ENCODE results near the gene TTC27. TPM values are rescaled to one million over a fixed set of nuclear protein-coding genes. Genes with fewer than 3 reads are reported as not detected.

TTC27 gene
- total RNA-seq, 2 donors from 2014 or later, result 16.4 to 20.3 TPM

DNA sequence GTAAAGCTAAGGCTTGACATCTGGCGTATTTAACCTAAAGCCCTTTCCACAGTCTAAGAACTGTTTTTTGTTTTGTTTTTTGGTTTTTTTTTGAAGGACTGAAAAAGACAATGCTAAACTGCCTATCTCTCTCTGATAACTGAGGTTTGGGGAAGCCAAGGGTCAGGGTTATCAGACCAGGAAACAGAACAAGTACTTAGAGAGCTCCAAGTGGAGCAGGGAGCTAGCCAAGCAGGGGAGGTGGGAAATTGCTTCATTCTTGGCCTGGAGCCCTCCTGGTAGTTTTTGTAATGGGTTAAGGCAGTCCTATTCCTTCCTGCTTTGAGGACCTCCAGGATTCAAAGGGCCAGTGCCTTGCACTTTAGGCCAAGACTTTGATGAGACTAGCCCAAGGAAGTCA, 164.6 kb downstream of the TTC27 start:
- peak; percentile 58 for DNase-seq
- peaks cover 11% of the 10 kb centered on the region for H3K27me3 Mint-ChIP-seq (ENCODE audit: insufficient read depth)
- H3K27ac Mint-ChIP-seq, result no peak overlapping the region
- H3K4me1 Mint-ChIP-seq, result peaks cover 20% of the 10 kb centered on the region
- Histone ChIP-seq H3K27ac (ENCODE audit: low read depth, low read length) (no peak overlapping the region), H3K4me3 (ENCODE audit: low read length) (peak overlapping the region; percentile 19), H3K9ac (ENCODE audit: extremely low read depth, low read length, poor library complexity, severe bottlenecking) (no peak overlapping the region), H3K9me3 (ENCODE audit: control insufficient read depth, low read length) (peaks cover 5% of the 10 kb centered on the region), H3K4me1 (ENCODE audit: control insufficient read depth, insufficient read depth, low read length) (peaks cover 13% of the 10 kb centered on the region), H3K27me3 (ENCODE audit: control insufficient read depth, insufficient read depth, low read length, poor library complexity, severe bottlenecking) (peaks cover 38% of the 10 kb centered on the region), H3K36me3 (ENCODE audit: control insufficient read depth, insufficient read depth, low read length) (no peaks in the 10 kb centered on the region)
- no peaks in the 10 kb centered on the region for H3K36me3 Mint-ChIP-seq (ENCODE audit: low read depth)
- 100% methylated on average over 1 of the region's 1 CpG; no CpG with 5 or more reads in 1 of the 2 experiments for WGBS, 2 experiments (ENCODE audit: insufficient coverage in 1 of 2, insufficient read length in 1 of 2)
- no peak overlapping the region for H3K4me3 Mint-ChIP-seq
- TF ChIP-seq CTCF (conservative IDR thresholded peaks at IDR 0.05), result no peak
- peaks cover 5% of the 10 kb centered on the region for H3K9me3 Mint-ChIP-seq

DNA sequence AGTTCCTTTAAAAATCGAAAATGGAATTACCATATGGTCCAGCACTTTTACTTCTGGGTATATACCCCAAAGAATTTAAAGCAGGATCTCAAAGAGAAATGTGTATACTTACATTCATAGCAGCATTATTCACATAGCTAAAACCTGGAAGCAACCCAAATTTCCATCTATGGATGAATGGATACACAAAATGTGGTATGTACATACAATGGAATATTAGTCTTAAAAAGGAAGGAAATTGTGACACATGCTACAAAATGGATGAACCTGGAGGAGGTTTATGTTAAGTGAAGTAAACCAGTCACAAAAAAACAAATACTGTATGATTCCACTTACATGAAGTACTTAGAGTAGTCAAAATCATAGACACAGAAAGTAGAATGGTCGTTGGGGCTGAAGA, 171.0 kb downstream of the TTC27 start:
- no peaks in the 10 kb centered on the region for H3K27me3 Mint-ChIP-seq (ENCODE audit: insufficient read depth)
- no peak for TF ChIP-seq CTCF (conservative IDR thresholded peaks at IDR 0.05)
- DNase-seq, result no peak
- H3K36me3 Mint-ChIP-seq (ENCODE audit: low read depth), result no peaks in the 10 kb centered on the region
- Histone ChIP-seq H3K9me3 (ENCODE audit: control insufficient read depth, low read length) (no peaks in the 10 kb centered on the region), H3K27ac (ENCODE audit: low read depth, low read length) (no peak overlapping the region), H3K4me3 (ENCODE audit: low read length) (no peak overlapping the region), H3K9ac (ENCODE audit: extremely low read depth, low read length, poor library complexity, severe bottlenecking) (no peak overlapping the region), H3K4me1 (ENCODE audit: control insufficient read depth, insufficient read depth, low read length) (no peaks in the 10 kb centered on the region), H3K27me3 (ENCODE audit: control insufficient read depth, insufficient read depth, low read length, poor library complexity, severe bottlenecking) (no peaks in the 10 kb centered on the region), H3K36me3 (ENCODE audit: control insufficient read depth, insufficient read depth, low read length) (no peaks in the 10 kb centered on the region)
- no peak overlapping the region for H3K27ac Mint-ChIP-seq
- no peak overlapping the region for H3K4me3 Mint-ChIP-seq
- H3K9me3 Mint-ChIP-seq, result no peaks in the 10 kb centered on the region
- 84 to 86% methylated on average over 1 to 2 of the region's 2 CpGs for WGBS, 2 experiments (ENCODE audit: insufficient coverage in 1 of 2, insufficient read length in 1 of 2)
- H3K4me1 Mint-ChIP-seq, result no peaks in the 10 kb centered on the region

DNA sequence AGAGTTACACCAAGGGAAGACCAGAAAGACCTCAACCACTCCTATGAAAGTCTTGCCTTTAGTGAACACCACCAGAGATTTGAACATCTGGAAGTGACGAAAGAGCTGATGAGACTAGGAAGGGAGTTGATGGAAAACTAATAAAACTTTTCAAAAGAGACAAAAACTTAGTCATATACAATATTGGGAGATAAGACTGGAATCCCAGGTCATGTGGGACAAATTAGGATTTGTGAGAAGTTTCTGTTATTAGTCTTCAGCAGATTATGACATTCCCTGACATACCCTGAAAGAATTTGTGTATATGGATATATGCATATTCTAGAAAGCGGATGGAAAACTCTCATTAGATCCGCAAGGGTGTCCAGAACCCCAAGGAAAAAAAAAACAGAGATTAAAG, 173.9 kb downstream of the TTC27 start:
- Histone ChIP-seq H3K27ac (ENCODE audit: low read depth, low read length) (no peak overlapping the region), H3K9me3 (ENCODE audit: control insufficient read depth, low read length) (no peaks in the 10 kb centered on the region)

More for the DNA sequence above, 173.9 kb downstream of the TTC27 start:
- Histone ChIP-seq H3K9ac (ENCODE audit: extremely low read depth, low read length, poor library complexity, severe bottlenecking) (no peak overlapping the region), H3K36me3 (ENCODE audit: control insufficient read depth, insufficient read depth, low read length) (no peaks in the 10 kb centered on the region), H3K27me3 (ENCODE audit: control insufficient read depth, insufficient read depth, low read length, poor library complexity, severe bottlenecking) (no peaks in the 10 kb centered on the region), H3K4me1 (ENCODE audit: control insufficient read depth, insufficient read depth, low read length) (no peaks in the 10 kb centered on the region), H3K4me3 (ENCODE audit: low read length) (no peak overlapping the region)
- H3K36me3 Mint-ChIP-seq (ENCODE audit: low read depth), result no peaks in the 10 kb centered on the region
- no peaks in the 10 kb centered on the region for H3K27me3 Mint-ChIP-seq (ENCODE audit: insufficient read depth)
- H3K27ac Mint-ChIP-seq, result peak overlapping the region; percentile 46
- peaks cover 6% of the 10 kb centered on the region for H3K4me1 Mint-ChIP-seq
- H3K9me3 Mint-ChIP-seq, result no peaks in the 10 kb centered on the region
- 91% methylated on average over 3 of the region's 3 CpGs; no CpG with 5 or more reads in 1 of the 2 experiments for WGBS, 2 experiments (ENCODE audit: insufficient coverage in 1 of 2, insufficient read length in 1 of 2)
- H3K4me3 Mint-ChIP-seq, result no peak overlapping the region
- no peak for DNase-seq
- TF ChIP-seq CTCF (conservative IDR thresholded peaks at IDR 0.05), result no peak

Measured in endodermal cell (in vitro differentiated cells).